Mucosa of descending colon (tissue), 3 donors: Measurements from ENCODE around the gene SH2D3C. TPM values are rescaled to one million over a fixed set of nuclear protein-coding genes. Genes with fewer than 3 reads are reported as not detected.

Experiments used
- ATAC-seq: fragments of 200-7000 bp; cut with Tn5 transposase; one replicate; pipeline ENCODE4 v1.9.1; 2020; ENCODE audit warnings: mild to moderate bottlenecking, moderate library complexity
- DNase-seq, 3 donors: peaks; one replicate each; pipeline ENCODE4 v3.0.0-alpha.2; 2020
- H3K36me3 ChIP-seq: fragments of 200-600 bp; one replicate; pipeline ENCODE4 v1.8.0; 2021; ENCODE audit warnings: low read depth, mild to moderate bottlenecking
- H3K4me1 ChIP-seq: fragments of 200-600 bp; one replicate; pipeline ENCODE4 v1.8.0; 2021; ENCODE audit warnings: low read depth, mild to moderate bottlenecking
- H3K4me3 ChIP-seq: fragments of 200-600 bp; one replicate; pipeline ENCODE4 v1.8.0; 2021; ENCODE audit warnings: mild to moderate bottlenecking
- H3K9me3 ChIP-seq: fragments of 200-600 bp; one replicate; pipeline ENCODE4 v1.8.0; 2021; ENCODE audit warnings: mild to moderate bottlenecking
- CTCF ChIP-seq: fragments of 200-600 bp; IDR thresholded peaks from one replicate; pipeline ENCODE4 v1.8.0; 2022; ENCODE audit warnings: antibody characterized with exemption, mild to moderate bottlenecking
- intact Hi-C, 2 donors: fragments of 100-400 bp; cut with DNase I in 1 of 2; cut with micrococcal nuclease in 1 of 2; formaldehyde crosslinking; loops; one replicate each; pipeline versions ENCODE4 v1.11.0 to v1.11.1; 2022; cut with DNase I, micrococcal nuclease
- total RNA-seq, 3 donors: library from RNA; stranded (reverse); fragmentation: NEBNext Ultra II Directional in 2 of 3; extraction: Animal tissue kit (Norgen Biotek cat#: 25700) in 2 of 3; gene quantifications; one replicate each; pipeline versions ENCODE4 v1.2.1 to v1.2.4, GENCODE V29; 2021 to 2023
- donor health status: DM: no; HTN: no; CAD: no; lungs with moderate emphysema.
- donor health status: DM: no; HTN: no; CAD: no.
- donor health status: DM: no; HTN: yes; CAD: no.

Gene SH2D3C
- total RNA-seq, 3 donors from 2014 or later, result 3.2 to 7.4 (median 4.7) TPM

DNA sequence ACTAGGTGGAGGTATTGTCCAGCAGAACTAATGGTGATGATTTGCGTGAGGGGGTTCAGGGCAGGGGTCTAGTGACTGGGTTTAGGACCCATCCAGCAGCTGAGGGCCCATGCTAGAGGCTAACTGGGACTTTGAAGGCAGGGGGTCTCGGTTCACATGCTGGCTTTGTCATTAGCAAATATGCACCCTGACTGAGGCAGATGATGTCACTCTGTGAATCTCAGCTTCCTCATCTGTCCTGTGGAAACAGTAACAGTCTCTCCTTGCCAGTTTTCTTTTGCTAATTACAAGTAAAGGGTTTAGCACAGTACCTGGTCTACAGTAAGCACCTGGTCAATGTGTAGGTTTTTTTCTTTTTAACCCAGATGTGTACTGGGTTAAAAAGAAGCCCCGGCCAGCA is 5.2 kb downstream of the SH2D3C start:
- ATAC-seq (no peak), DNase-seq (no peak)
- intact Hi-C loops, result no loop called here
- no peaks in the 10 kb centered on the region for H3K9me3 ChIP-seq
- H3K4me1 ChIP-seq, result peaks cover 14% of the 10 kb centered on the region
- no peaks in the 10 kb centered on the region for H3K36me3 ChIP-seq
- no peak for TF ChIP-seq CTCF
- H3K4me3 ChIP-seq, result no peak overlapping the region

- intact Hi-C loops, result no loop called here
- no peak for TF ChIP-seq CTCF
- Histone ChIP-seq H3K4me1 (peaks cover 14% of the 10 kb centered on the region), H3K4me3 (no peak overlapping the region), H3K36me3 (no peaks in the 10 kb centered on the region), H3K9me3 (no peaks in the 10 kb centered on the region)
- DNase-seq (no peak), ATAC-seq (no peak)
These were observed 5.9 kb downstream of the SH2D3C start for GRCh38 chr9:127772603-127773002.

GRCh38 chr9:127771570-127772189 is 6.8 kb downstream of the SH2D3C start:
- ATAC-seq, result no peak

DNA sequence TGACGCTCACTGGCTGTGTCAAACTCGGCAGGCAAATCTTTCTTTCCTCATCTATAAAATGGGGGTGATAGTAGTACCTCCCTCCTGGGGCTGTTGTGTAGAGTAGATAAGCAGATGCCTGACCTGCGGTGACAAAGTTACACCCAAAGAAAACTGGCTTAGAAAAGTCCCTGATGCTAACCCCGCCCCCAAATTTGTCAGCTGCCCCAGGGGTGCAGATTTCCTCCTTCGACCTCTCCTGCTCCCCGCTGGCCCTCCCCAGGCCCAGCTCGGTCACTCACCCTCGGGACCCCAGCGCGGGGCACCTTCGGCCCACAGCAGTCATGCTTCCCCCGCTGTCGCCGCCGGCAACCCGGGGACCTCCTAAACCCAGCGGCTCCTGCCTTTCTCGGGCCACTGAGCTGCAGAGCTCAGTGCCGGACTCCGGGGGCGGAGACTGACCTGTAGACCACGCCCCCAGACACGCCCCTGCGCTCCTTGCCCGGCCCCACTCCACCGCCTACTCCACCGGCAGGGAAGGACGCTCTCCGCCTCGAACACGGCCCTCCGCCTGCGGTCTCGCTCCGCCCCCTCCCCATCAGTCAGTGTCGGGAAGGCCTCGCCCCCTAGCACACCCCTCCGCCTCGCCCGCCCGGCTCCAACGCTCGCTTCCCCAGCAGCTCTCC is 7.4 kb downstream of the SH2D3C start:
- peak; percentile 98 to 100 (median 99) for DNase-seq
- no peak for TF ChIP-seq CTCF
- Histone ChIP-seq H3K9me3 (no peaks in the 10 kb centered on the region), H3K36me3 (no peaks in the 10 kb centered on the region), H3K4me1 (peaks cover 14% of the 10 kb centered on the region), H3K4me3 (peak overlapping the region; percentile 6)
- intact Hi-C loops, result no loop called here
- ATAC-seq, result peak; percentile 98

More at GRCh38 chr9:127771570-127772189, 6.8 kb downstream of the SH2D3C start:
- TF ChIP-seq CTCF, result no peak
- no peak for DNase-seq
- intact Hi-C loops, result no loop called here
- peak overlapping the region; percentile 6 for H3K4me3 ChIP-seq
- H3K9me3 ChIP-seq, result no peaks in the 10 kb centered on the region
- no peaks in the 10 kb centered on the region for H3K36me3 ChIP-seq
- peaks cover 14% of the 10 kb centered on the region for H3K4me1 ChIP-seq

DNA sequence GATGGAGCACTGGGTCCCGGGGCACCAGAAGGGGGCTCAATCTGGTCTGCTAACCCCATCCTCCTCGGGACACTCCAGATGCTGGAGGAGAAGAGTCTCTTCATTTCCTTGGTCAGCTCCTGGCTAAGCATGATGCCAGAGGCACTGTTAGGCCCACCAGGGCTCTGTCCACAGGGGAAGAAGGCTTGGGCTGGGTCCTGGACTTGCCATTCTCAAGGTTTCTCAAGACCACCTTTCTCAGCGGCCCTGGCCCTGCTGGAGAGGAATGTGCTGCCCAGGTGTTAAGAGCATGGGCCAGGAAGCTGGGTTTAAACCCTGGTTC is 7.9 kb downstream of the SH2D3C start:
- TF ChIP-seq CTCF, result no peak
- Histone ChIP-seq H3K36me3 (no peaks in the 10 kb centered on the region), H3K4me3 (no peak overlapping the region), H3K4me1 (peaks cover 14% of the 10 kb centered on the region), H3K9me3 (no peaks in the 10 kb centered on the region)
- intact Hi-C loops, result no loop called here
- DNase-seq (peak in 1 of 3 donors; percentile 55), ATAC-seq (no peak)
